ENCODE results near the gene NACA.
"Not testable (repeated sequence)": the region's sequence is repeated elsewhere in the genome, so short reads cannot be mapped to it uniquely, and the experiment has no call there.

Gene NACA

GRCh38 chr12:56763753-56764657, 38.9 kb upstream of the NACA start:
- peak; percentile 37 for DNase-seq (ENCODE audit: low read depth)
- H3K4me3 ChIP-seq (ENCODE audit: low read length) = no peak overlapping the region
- no peak for TF ChIP-seq CTCF (conservative IDR thresholded peaks at IDR 0.05; ENCODE audit: low read length)

- no peak for TF ChIP-seq CTCF (conservative IDR thresholded peaks at IDR 0.05; ENCODE audit: low read length)
- no peak overlapping the region for H3K4me3 ChIP-seq (ENCODE audit: low read length)
- no peak for DNase-seq (ENCODE audit: low read depth)
These were observed 36.7 kb upstream of the NACA start for GRCh38 chr12:56761812-56762211.

GRCh38 chr12:56760460-56760859, 35.4 kb upstream of the NACA start:
- TF ChIP-seq CTCF (conservative IDR thresholded peaks at IDR 0.05; ENCODE audit: low read length) = no peak
- DNase-seq (ENCODE audit: low read depth) = no peak
- no peak overlapping the region for H3K4me3 ChIP-seq (ENCODE audit: low read length)

- TF ChIP-seq CTCF (conservative IDR thresholded peaks at IDR 0.05; ENCODE audit: low read length) = no peak
- DNase-seq (ENCODE audit: low read depth) = no peak
- H3K4me3 ChIP-seq (ENCODE audit: low read length) = no peak overlapping the region
These were observed 34.3 kb upstream of the NACA start for GRCh38 chr12:56759263-56759908.

GRCh38 chr12:56758728-56759262, 33.7 kb upstream of the NACA start:
- no peak for DNase-seq (ENCODE audit: low read depth)
- H3K4me3 ChIP-seq (ENCODE audit: low read length) = no peak overlapping the region
- no peak for TF ChIP-seq CTCF (conservative IDR thresholded peaks at IDR 0.05; ENCODE audit: low read length)

- DNase-seq (ENCODE audit: low read depth); H3K4me3 ChIP-seq (ENCODE audit: low read length): not testable (repeated sequence)
These were observed 32.9 kb upstream of the NACA start for GRCh38 chr12:56757971-56758370.

- TF ChIP-seq CTCF (conservative IDR thresholded peaks at IDR 0.05; ENCODE audit: low read length) = no peak
- H3K4me3 ChIP-seq (ENCODE audit: low read length) = no peak overlapping the region
- DNase-seq (ENCODE audit: low read depth) = no peak
These were observed 28.5 kb upstream of the NACA start for GRCh38 chr12:56753566-56753965.
